GM21526 (cell line): Measurements from ENCODE around the gene PCSK6.
"Not testable (repeated sequence)": the region's sequence is repeated elsewhere in the genome, so short reads cannot be mapped to it uniquely, and the experiment has no call there.

Experiments
- ATAC-seq: cut with Tn5 transposase; IDR thresholded peaks from one replicate; pipeline ENCODE4 v1.9.1; 2021; ENCODE audit warnings: moderate library complexity; ENCODE audit not compliant: unreplicated experiment, low FRiP score

PCSK6 gene

DNA sequence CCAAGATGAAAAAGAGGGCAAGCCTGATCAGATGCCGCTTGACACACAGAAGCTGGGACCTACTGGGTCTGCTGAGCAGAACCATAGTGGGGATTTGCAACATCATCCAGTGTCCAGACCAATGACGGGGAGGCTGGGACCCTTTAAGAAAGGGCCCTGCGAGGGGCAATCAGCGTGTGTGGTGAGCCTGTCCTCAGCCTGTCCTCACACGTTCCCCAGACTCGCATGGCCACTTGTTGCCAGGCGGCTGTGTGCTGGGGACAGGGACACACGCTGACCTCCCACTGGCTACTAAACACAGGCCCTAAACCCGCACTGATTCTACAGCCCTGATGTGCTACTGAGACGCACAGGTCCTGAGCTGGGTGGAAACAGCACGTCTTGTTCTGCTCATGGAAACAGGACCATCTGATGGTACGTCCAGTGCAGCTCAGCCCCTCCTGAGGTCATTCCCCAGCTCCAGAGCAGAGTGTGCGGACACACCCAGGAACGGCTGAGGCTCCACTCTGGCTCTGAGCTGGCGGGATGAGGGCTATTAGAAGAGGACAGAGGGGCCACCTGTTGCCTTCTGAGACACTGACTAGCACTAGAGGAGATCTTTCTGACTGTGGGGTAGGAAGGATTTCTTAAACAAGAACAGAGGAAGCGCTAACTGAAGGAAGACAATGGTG, 24.4 kb downstream of the PCSK6 start:
- ATAC-seq, result no peak

DNA sequence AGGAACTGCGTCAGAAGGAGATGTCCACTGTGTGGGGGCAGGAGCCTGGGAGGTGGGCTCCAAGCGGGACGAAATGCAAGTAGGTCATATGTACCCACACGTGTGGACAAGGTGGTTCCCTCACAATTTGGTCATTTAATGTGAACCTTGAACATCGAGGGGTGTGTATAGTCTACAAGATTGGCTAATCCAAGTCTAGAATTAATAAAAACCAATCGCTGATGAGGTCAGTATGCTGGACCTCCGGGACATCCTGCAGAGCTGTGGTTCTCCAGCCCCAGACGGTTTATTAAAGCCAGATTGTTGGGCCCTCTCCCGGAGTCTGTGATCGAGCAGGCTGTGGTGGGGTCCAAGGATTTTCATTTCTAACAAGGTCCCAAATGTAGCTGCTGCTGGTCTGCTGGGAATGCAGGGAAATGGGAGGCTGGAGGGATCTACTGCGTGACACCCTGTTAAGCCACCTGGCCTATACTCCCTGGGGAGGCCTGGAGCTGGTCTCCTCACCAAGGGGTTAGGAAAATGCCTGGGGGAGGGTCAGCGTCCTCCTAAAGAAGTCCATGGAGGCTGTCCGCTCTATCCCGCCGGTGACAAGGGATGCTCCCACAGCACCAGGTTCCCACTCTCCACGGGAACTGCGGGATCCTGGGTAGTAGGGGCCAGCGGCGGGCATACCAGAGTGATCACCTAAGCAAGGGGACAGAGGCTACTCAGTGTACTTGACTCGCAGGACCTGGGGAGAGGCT, 25.1 kb downstream of the PCSK6 start:
- no peak for ATAC-seq

DNA sequence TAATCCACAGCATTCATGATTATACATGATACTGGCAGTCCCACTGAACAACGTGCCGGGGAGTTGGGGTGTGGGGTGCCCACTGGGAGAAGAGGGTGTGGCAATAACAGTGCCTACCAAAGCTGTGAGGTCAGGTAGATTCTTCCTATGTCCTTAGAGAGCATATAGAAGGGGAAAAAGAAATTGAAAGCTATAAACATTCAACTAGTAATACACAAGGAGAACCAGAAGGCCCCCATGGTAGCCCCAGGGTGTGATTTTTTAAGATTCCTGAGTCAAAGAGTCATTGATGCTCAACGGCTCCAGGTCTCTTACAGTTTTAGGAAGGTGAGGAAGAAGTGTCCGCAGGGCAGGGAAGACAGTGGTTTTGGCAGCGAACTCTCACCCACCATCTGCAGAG, 25.8 kb downstream of the PCSK6 start:
- not testable (repeated sequence) for ATAC-seq

DNA sequence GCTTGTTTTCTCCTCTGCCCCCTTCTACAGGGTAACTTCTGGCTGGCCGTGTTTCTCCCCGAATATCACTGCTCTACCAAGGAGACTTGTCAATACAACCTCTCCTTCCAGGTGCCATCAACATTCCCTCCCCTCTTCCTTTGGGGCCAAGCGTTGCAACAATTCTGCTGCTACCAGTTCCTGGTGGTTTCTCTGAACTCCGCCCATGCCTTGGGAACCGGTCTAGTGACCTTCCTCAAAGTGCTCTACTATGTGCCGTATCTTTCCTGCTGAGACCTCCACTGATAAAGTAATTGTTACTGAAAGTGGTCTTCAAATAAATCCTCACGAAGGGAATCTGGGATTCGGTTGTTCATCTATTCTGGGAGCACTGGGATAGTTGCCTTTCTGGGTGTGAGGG, 26.2 kb downstream of the PCSK6 start:
- ATAC-seq, result no peak

DNA sequence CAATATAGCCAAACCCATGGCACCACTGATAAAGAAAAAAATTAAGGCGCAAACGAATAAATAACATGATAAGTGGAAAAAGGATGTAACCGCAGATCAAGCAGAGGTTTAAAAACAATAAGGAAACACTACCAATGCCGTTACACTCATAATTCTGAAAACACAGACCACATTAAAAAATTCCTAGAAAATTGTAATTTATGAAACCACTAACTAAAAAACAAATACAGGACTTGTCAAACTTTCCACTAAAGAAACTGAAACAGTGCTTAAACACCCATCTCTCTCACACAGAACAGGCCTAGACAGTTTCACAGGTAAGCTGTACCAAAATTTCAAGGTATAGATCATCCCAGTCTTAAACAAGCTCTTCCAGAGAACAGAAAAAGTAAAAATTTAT, 28.4 kb downstream of the PCSK6 start:
- no peak for ATAC-seq

DNA sequence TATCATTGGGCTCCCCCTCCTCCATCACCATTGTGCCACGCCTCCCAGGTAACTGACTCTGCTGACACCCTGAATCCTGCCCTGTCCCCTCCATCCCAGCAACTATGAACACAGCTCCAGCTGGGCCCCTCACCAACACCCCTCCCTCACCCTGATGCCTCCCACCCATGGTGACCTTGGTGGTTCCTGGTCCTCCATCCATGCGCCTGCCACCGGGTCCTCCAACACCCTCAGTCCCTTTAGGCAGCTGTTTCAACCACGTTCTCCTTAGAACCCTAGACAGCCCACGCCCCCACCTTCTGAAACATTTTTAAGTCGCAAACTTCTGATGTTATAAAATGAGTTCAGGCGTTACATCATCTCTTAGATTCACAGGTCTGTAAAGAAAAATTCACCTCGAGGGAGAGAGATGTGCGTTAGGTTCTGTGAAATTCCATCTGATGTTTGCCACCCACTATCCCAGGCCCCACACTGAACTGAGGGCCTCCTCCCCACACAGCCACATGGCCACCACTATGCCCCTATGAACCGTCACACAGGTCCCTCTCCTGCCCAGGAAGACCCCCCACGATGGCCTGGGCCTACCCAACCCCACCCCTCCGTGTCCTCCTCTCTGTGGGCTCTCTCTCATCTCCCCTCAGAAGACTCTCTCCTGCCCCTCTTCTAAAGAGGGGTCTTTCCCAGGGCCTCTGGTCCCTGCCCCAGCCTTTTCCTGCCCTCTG, 29.8 kb downstream of the PCSK6 start:
- ATAC-seq, result no peak

DNA sequence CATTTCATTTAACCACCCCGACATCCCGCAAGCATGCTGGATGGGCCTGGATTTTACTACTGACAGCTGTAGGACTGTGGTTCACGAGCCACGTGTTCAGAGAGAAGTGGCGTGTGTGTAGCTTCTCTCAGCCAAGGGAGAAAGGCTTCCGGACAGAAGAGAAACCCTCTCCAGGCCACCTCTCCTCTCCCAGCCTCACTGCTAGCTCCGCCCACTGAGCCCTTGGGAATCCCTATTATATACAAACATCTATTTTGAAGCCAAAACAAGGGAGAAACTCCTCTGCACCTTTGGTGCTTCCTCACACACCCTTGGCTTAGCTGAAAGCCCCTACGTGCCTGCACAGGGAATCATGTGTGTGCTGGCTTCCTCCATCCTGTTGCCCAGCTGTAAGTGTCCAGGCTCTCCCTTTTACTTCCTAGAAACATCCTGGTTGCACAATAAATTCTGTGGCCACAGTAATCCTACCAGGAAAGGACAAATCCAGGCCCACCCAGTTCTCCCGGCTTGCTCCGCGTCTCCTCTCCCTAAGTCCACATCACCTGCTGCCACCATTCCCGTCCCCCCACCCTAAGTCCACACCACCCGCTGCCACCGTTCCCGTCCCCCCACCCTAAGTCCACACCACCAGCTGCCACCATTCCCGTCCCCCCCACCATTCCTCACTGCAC, 30.5 kb downstream of the PCSK6 start:
- no peak for ATAC-seq

DNA sequence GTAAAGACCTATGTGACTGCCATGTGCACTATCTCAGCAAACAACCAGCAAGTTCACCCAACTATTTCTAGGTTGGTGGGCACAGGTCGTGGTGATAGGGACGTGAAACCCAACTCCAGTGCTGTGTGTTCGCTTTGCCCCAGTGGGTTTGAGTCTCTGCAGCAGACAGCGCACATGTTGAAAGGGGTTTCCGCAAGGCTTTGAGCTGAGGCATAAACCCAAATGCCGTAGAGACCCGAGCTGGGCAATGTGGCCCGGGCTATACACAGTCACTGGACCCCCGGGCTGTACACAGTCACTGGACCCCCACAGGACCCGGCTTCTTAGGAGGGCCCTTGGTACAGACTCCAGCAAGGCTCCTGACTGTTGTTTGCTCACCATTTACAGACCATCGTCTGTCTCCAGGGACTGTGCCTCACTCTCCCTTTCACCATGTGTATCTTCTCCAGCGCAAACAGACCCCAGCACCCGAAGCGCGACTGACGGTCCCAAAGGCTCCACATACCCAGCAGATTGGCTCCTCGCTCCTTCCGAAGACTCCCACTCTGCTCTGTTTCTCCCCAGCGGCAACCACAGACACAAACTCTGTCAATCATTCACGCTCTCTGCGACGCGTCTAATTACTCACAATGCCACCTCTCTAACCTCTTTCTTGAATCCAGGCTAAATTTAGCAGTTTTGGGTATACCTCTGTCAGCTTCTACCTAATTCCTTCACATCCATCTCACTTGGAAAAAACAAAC, 31.2 kb downstream of the PCSK6 start:
- ATAC-seq, result no peak

DNA sequence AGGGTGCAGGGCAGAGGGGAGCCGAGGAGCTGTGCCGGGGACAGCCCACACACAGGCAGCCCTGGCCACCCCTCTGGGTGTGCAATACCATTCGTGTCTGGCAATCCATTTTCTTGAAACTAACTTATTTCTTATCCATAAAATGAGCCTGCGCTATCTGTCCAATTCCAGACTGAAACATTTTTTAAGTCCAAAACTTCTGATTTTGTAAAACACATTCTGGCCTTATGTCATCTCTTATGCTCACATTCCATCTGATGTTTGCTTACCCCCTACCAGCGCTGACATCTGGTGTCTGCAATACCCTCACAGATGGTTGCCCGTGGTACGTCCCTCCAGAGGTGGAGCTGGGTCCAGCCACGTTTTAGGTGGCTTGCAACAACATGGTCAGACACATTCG, 31.8 kb downstream of the PCSK6 start:
- no peak for ATAC-seq

DNA sequence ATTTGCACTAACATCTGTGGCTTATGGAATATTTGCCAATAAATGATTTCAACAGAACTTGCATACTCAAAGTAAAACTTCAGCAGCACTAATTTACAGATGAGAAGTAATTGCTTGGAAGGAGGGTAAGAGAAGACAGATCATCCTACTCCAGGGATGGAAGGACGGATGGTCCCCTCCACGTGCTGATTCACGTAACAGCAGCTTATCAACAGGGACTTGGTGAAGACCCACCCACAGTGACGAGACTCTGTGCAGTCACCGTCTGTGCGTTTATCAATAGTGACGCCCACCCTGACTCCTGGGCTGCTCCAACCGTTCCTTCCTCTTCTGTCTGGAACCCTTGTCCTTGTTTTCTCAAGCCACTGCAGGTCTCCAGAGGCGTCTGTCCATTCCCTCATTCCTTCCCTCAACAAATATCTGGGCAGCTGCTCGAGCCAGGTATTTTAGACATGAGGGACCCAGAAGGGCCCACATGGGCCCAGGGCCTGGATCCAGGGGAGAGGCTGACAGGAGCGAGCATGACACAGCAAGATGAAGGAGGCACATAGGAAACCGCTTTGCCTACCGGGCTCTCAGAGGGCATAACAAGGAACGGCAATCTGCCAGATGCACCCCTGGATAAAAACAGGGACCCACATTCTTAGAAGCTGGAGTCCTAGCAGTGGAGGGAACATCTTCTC, 33.3 kb downstream of the PCSK6 start:
- no peak for ATAC-seq

DNA sequence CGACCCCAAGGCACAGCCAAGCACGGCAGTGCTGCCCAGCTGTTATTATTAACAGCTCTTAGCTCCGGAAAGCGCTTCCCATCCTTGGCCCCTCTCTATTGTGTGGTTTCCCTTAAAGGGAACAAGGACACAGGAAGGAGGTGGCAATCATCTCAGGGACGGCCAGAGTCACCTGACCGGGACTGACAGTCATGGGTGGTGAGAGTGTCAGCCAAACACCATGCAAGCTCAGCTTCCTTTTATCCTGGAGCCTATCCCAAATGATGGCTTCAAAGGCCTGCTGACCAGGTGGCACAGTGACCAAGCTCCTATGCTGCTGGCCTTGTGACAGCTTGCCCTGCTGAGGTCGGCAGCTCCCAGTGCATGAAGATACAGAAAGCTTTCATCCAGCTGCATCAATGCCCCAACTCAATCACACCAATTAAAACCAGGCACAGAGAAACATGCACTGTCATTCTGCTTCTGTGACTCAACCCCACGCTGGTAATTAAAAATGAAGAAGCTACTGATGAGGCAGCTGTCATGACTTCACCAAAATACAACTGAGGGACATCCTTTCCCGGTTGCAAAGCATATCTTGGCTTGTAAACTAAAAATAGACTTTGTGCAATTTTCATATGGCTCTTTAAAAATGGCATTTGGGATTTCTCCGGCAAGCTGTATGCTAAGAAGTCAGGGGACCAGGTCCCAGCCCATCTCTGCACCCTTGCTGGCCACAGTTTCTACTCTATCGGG, 34.0 kb downstream of the PCSK6 start:
- no peak for ATAC-seq

DNA sequence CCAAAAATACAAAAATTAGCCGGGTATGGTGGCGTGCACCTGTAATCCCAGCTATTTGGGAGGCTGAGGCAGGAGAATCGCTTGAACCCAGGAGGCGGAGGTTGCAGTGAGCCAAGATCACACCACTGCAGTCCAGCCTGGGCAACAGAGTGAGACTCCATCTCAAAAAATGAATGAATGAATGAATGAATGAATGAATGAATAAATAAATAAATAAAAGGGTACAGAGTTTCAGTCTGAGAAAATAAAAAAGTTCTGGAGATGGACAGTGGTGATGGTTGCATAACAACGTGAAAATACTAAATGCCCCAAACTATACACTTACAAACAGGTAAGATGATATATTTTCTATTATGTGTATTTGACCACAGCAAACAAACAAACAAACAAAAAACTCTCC, 34.7 kb downstream of the PCSK6 start:
- ATAC-seq, result not testable (repeated sequence)

DNA sequence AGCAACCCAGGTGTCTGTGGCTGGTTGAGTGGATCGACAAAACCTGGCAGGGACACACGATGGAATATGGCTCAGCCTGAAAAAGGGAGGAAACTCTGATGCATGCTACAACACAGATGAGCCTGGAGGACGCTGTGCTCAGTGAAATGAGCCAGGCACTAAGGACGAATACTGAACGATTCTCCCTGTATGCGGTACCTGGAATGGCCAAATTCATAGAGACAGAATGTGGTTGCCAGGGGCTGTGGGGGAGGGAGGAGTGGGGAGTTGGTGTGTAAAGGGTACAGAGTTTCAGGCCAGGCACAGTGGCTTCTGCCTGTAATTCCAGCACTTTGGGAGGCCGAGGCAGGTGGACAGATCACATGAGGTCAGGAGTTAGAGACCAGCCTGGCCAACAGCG, 35.1 kb downstream of the PCSK6 start:
- no peak for ATAC-seq

DNA sequence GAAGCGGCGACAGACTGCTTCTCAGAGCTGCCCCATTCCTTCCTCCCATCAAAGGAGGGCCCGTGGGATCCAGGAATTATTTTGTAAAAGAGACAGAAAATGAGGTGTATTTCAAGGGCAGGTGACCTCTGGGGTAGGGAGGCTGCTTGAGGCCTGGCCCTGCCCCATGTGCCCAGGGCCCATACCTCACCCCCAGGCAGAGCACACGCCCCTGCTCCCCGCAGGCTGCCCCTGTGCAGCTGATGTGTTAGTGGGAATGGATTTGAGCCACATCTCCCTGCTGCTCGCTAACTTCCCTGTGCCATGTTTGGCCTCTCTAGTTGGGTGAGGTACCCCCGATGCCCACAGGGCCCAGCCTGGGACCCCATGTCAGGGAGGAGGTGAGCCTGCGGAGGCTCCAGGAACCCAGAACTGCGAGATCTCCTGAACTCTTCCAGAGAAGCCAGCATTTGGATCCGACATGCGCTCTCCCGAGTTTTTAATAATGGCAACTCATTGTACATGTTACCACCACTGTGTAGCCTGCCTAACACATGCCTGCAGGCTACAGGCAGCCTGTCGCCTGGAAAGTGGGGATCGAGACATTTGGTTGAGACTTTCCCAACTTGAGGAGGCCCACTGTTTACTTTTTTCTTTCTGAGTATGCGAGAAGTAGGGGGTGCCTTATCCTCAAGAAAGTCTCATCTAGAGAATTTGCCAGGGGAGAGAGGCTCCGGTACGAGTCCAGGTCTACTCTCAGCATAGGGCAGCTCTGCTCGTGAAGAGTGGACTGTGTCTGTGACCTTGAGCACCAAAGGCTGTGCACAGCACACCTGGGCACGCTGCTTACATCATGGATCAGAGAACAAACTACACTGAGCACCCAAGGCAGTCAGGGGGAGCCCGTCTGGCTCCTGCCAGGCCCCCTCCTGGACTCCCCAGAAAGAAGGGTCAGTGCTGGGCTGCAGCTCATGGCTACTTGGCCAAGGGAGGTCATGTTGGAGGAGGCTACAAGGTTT, 36.1 kb downstream of the PCSK6 start:
- no peak for ATAC-seq

DNA sequence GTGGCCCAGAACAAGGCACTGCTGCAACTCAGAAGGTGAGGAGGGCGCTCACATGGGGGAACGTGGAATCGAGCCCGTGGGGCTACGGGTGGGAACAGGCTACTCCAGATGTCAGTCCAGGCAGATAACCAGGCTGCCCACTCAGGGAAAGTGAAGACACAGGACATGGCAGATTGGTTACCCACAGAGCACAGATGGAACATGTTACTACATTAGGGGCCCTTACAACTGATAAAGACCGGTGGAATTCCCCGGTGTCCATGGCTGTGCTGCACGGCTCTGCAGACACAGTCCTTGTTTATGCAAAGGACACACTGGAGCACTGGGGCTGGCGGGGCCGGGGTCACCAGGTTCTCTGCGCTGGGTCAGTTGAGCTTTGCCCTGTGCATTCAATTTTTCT, 36.9 kb downstream of the PCSK6 start:
- ATAC-seq, result no peak

DNA sequence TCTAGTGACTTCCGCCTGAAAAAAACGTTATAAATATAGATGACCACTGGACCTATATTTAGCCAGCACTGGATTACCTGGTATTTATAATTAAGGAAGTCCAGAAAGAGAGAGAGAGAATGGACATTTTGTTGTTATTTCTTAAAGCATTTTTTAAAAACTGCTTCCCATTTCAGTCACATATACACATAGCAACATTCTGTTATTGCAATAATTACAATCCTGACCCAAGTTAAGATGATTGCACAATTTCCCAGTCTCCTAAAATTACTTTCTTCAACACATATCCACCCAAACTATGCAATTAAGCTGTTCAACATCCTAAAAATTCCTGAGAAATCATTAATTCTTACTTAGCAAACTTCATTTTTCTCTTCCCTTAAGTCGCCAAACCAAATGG, 37.7 kb downstream of the PCSK6 start:
- no peak for ATAC-seq

DNA sequence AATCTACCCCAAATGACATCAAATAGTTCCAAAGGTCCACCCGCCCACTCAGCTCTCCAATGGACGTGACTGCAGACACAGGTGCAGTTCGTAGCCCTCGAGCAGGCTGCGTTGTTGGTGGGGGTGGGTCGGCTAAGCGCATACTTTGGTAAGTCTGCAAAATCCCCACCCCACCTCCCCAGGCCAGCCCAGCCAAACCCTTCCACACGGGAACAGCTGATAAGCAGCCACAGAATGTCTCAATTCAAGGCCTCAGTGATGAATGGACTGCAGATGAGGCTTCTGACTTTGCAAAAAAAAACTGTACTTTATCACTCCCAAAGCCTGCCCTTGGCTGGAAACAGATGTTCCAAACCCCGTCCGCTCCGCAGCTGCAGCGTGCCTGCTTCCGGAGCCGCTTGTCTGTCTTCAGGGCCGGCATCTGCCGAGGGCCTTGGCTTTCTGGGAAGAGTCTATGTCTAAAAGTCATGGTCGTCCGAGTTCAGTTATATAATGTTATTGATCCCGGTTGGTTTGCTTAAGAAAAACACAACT, 38.2 kb downstream of the PCSK6 start:
- no peak for ATAC-seq
